K562 (cell line): Measurements from ENCODE around the gene PGR. TPM values are rescaled to one million over a fixed set of nuclear protein-coding genes. Genes with fewer than 3 reads are reported as not detected.

Experiments
- ATAC-seq: fragments of 200-7000 bp; cut with Tn5 transposase; 3 replicates; pipeline ENCODE4 v1.9.1; 2020; ENCODE audit warnings: moderate library complexity
- BruUV-seq: library from RNA; stranded (reverse); fragments of 400-500 nt; replicated peaks from 2 replicates; lab custom pipeline; 2021; lab: Mats Ljungman, UMichigan
- CTCF ChIA-PET: fragments of 300-600 bp; formaldehyde crosslinking; extraction: SDS; loops from one replicate; lab custom pipeline; 2021; ENCODE audit warnings: low intra/inter-chr PET ratio; lab: Yijun Ruan, JAX
- POLR2A ChIA-PET: fragments of 300-600, 350-650 bp; sonication (Branson Sonifier 250); formaldehyde crosslinking; extraction: SDS; loops from one replicate; lab custom pipeline; 2021; ENCODE audit warnings: antibody characterized with exemption, inconsistent platforms; lab: Yijun Ruan, JAX
- DNase-seq, 4 experiments: peaks; one replicate each; pipeline versions ENCODE4 v3.0.0 to v3.0.0-alpha.2; 2011 to 2018; ENCODE audit warnings: low spot score in 3 of 4, mixed read lengths in 3 of 4; ENCODE audit errors: extremely low read depth in 1 of 4
- FAIRE-seq: peaks from 2 replicates; lab custom pipeline; 2011; peaks lifted over from hg19 to GRCh38; lab: Jason Lieb, UNC
- H2AFZ ChIP-seq: 2 replicates; pipeline ENCODE4 v1.6.0; 2011; ENCODE audit warnings: low read depth, low read length, control low read depth, inconsistent platforms
- H3K27ac ChIP-seq: fragments of 200-600 bp; 3 replicates; pipeline ENCODE4 v1.8.0; 2011; ENCODE audit warnings: low read depth, mild to moderate bottlenecking, control low read depth, inconsistent platforms, low read length, moderate library complexity, mixed read lengths; ENCODE audit errors: extremely low read depth
- H3K27me3 ChIP-seq, 2 experiments: fragments of 300-600 bp in 1 of 2; 2 replicates in 1 of 2; 3 replicates in 1 of 2; pipeline versions ENCODE4 v1.6.0 to v1.8.0; 2011; ENCODE audit warnings: inconsistent platforms in 2 of 2, low read length in 2 of 2, mild to moderate bottlenecking in 1 of 2, mixed read lengths in 1 of 2, moderate library complexity in 1 of 2; ENCODE audit not compliant: control insufficient read depth in 2 of 2, insufficient read depth in 2 of 2
- H3K36me3 ChIP-seq: fragments of 300-600 bp; 3 replicates; pipeline ENCODE4 v1.8.0; 2011; ENCODE audit warnings: mild to moderate bottlenecking, low read length, inconsistent platforms; ENCODE audit not compliant: control insufficient read depth, insufficient read depth
- H3K4me1 ChIP-seq, 2 experiments: fragments of 200-600 bp in 1 of 2; replicated peaks in 1 of 2; 2 replicates in 1 of 2; 3 replicates in 1 of 2; pipeline versions ENCODE4 v1.5.1 to v1.8.0; 2011; ENCODE audit warnings: inconsistent platforms in 2 of 2, low read length in 2 of 2, mild to moderate bottlenecking in 1 of 2, mixed read lengths in 1 of 2, moderate library complexity in 1 of 2; ENCODE audit not compliant: control insufficient read depth in 2 of 2, insufficient read depth in 2 of 2
- H3K4me2 ChIP-seq: 2 replicates; pipeline ENCODE4 v1.6.1; 2011; ENCODE audit warnings: low read length, control low read depth, inconsistent platforms, mixed read lengths; ENCODE audit not compliant: insufficient read depth
- H3K4me3 ChIP-seq: fragments of 200-600 bp; sonication (generic), shearing (Covaris generic); 2 replicates; pipeline ENCODE4 v1.5.1; 2016; ENCODE audit warnings: control low read depth, inconsistent platforms
- H3K79me2 ChIP-seq: fragments of 200-600 bp; 3 replicates; pipeline ENCODE4 v1.8.0; 2011; ENCODE audit warnings: low read length, inconsistent platforms; ENCODE audit not compliant: control insufficient read depth, insufficient read depth
- H3K9ac ChIP-seq, 2 experiments: 2 replicates each; pipeline versions ENCODE4 v1.6.0 to v1.6.1; 2011; ENCODE audit warnings: low read depth in 2 of 2, low read length in 2 of 2, control low read depth in 1 of 2, inconsistent platforms in 1 of 2, mild to moderate bottlenecking in 1 of 2, mixed read lengths in 1 of 2; ENCODE audit not compliant: insufficient read depth in 1 of 2
- H3K9me1 ChIP-seq: one replicate; pipeline ENCODE4 v1.6.0; 2011; ENCODE audit warnings: inconsistent platforms, mild to moderate bottlenecking, low read length, moderate library complexity; ENCODE audit not compliant: control insufficient read depth, insufficient read depth
- H3K9me3 ChIP-seq: replicated peaks from 2 replicates; pipeline ENCODE4 v1.5.1; 2011; ENCODE audit warnings: low read depth, low read length, inconsistent platforms; ENCODE audit not compliant: control insufficient read depth, insufficient read depth
- H4K20me1 ChIP-seq: replicated peaks from 2 replicates; pipeline ENCODE4 v1.6.1; 2011; ENCODE audit warnings: low read length, inconsistent platforms, mixed read lengths; ENCODE audit not compliant: control insufficient read depth, insufficient read depth
- ELF1 ChIP-seq: fragments of 200-800 bp; sonication (Bioruptor generic); IDR thresholded peaks from 2 replicates; pipeline ENCODE4 v1.6.1; 2016; ENCODE audit warnings: missing genetic modification characterization, missing compliant biosample characterization
- MAFF ChIP-seq: IDR thresholded peaks from 2 replicates; pipeline ENCODE4 v1.6.1; 2012; ENCODE audit warnings: low read length, improper control_type of control experiment
- MYBL2 ChIP-seq, 2 experiments: fragments of 450-650 bp in 1 of 2; sonication (generic) in 1 of 2; formaldehyde crosslinking in 1 of 2; IDR thresholded peaks; 2 replicates each; pipeline versions ENCODE4 v1.6.1 to v1.8.1; 2017 to 2022; ENCODE audit warnings: borderline replicate concordance in 1 of 2, inconsistent platforms in 1 of 2, low read depth in 1 of 2, mild to moderate bottlenecking in 1 of 2, missing genetic modification reagents in 1 of 2, moderate library complexity in 1 of 2
- ZNF584 ChIP-seq: fragments of 200-800 bp; sonication (Bioruptor generic); IDR thresholded peaks from 2 replicates; pipeline ENCODE4 v1.6.1; 2016; ENCODE audit warnings: low read depth, mild to moderate bottlenecking, missing genetic modification characterization, missing compliant biosample characterization
- in situ Hi-C: fragments of 300-500 bp; cut with MboI; formaldehyde crosslinking; loops from 4 replicates; pipeline ENCODE4 v1.15.0; 2018; ENCODE audit warnings: inconsistent platforms, mixed read lengths
- intact Hi-C: fragments of 100-400 bp; cut with micrococcal nuclease; formaldehyde crosslinking; loops from 2 replicates; pipeline ENCODE4 v1.14.2; 2022
- polyA plus RNA-seq, 8 experiments: library from polyadenylated mRNA; depleted of rRNA in 4 of 8; stranded (reverse) in 5 of 8; unstranded in 3 of 8; fragments of >200 nt; fragmentation: Nextera tagmentation in 2 of 8; fragmentation: Illumina TruSeq in 1 of 8; extraction: Ambion mirVana in 2 of 8; extraction: Trizol in 1 of 8; gene quantifications; 2 replicates each; pipeline versions ENCODE4 v1.2.1 to v1.2.3, GENCODE V29; 2011 to 2014; ENCODE audit warnings: inconsistent platforms in 1 of 8, missing spikeins in 1 of 8
- total RNA-seq, 7 experiments: library from RNA; depleted of rRNA in 6 of 7; stranded (reverse); fragments of >200 nt in 6 of 7; fragmentation: Illumina TruSeq in 2 of 7; extraction: Trizol in 2 of 7; gene quantifications; 2 replicates each; pipeline versions ENCODE4 v1.2.1 to v1.2.3, GENCODE V29; 2011 to 2021; ENCODE audit warnings: low replicate concordance in 1 of 7
- TF ChIP-seq, protein P1 (sequence below): fragments of 250-450 bp; sonication (Bioruptor Pico); IDR thresholded peaks from 2 replicates; pipeline ENCODE4 v1.5.0; 2021
- TF ChIP-seq, protein P2 (sequence below): fragments of 450-650 bp; formaldehyde crosslinking; IDR thresholded peaks from 2 replicates; pipeline ENCODE4 v1.4.0; 2022; ENCODE audit warnings: mild to moderate bottlenecking, moderate library complexity
- TF ChIP-seq, protein P3 (sequence below): sonication (generic); formaldehyde crosslinking; IDR thresholded peaks from 2 replicates; pipeline ENCODE4 v1.8.0; 2022; ENCODE audit warnings: missing genetic modification reagents, mild to moderate bottlenecking, borderline replicate concordance
- TF ChIP-seq, protein P4 (sequence below): fragments of 450-650 bp; formaldehyde crosslinking; IDR thresholded peaks from 2 replicates; pipeline ENCODE4 v1.4.0; 2020; ENCODE audit warnings: mild to moderate bottlenecking, moderate library complexity

The PGR gene
- total and polyA plus RNA-seq, 9 of the 15 experiments (the other 6 are each of a cell fraction or from before 2014, with no cell fraction given) = 0.43 to 2.4 (median 1.3) TPM

DNA sequence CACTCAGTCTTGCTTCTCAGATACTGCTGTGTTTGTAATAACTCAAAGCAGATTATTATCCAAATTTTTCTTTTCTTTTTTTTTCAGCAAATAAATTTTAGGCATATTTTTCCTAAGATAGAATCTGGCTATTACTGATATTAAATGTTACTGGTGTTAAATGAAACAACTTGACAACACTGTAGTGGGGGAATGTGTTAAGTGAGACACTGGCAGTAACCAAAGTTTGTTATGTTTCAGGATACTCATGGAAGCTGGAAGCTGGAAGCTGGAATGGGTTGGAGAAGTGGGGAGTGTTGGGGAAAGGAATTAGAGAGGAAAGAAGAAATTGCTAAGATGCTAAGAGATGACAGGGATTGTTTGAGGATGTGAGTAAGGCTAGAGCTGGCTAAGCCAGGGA lies 24.9 kb downstream of the PGR start:
- ChIA-PET CTCF (no interaction called here), POLR2A (no interaction called here)
- Histone ChIP-seq H3K4me2 (no peak overlapping the region), H3K9me3 (no peaks in the 10 kb centered on the region), H3K27me3 (no peaks in the 10 kb centered on the region), H3K79me2 (no peaks in the 10 kb centered on the region), H4K20me1 (no peaks in the 10 kb centered on the region), H2AFZ (no peak overlapping the region), H3K4me3 (no peak overlapping the region), H3K9me1 (no peaks in the 10 kb centered on the region), H3K36me3 (no peaks in the 10 kb centered on the region), H3K27ac (no peak overlapping the region), H3K4me1 (no peaks in the 10 kb centered on the region), H3K9ac (no peak overlapping the region)
- BruUV-seq = no TSS peak
- DNase-seq (no peak), ATAC-seq (no peak), FAIRE-seq (no peak)
- TF ChIP-seq, protein P1, sequence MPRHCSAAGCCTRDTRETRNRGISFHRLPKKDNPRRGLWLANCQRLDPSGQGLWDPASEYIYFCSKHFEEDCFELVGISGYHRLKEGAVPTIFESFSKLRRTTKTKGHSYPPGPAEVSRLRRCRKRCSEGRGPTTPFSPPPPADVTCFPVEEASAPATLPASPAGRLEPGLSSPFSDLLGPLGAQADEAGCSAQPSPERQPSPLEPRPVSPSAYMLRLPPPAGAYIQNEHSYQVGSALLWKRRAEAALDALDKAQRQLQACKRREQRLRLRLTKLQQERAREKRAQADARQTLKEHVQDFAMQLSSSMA (CRISPR knock-in tag) = no peak
- TF ChIP-seq ELF1 (tag) = no peak
- TF ChIP-seq MYBL2 (IDR thresholded peaks at IDR 0.05; ENCODE audit: low read depth) = no peak
- TF ChIP-seq MYBL2 (CRISPR knock-in tag; IDR thresholded peaks at IDR 0.05; ENCODE audit: borderline replicate concordance) = no peak
- TF ChIP-seq ZNF584 (CRISPR knock-in tag) = no peak
- TF ChIP-seq, protein P2, sequence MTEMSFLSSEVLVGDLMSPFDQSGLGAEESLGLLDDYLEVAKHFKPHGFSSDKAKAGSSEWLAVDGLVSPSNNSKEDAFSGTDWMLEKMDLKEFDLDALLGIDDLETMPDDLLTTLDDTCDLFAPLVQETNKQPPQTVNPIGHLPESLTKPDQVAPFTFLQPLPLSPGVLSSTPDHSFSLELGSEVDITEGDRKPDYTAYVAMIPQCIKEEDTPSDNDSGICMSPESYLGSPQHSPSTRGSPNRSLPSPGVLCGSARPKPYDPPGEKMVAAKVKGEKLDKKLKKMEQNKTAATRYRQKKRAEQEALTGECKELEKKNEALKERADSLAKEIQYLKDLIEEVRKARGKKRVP (CRISPR knock-in tag) = no peak
- TF ChIP-seq, protein P3, sequence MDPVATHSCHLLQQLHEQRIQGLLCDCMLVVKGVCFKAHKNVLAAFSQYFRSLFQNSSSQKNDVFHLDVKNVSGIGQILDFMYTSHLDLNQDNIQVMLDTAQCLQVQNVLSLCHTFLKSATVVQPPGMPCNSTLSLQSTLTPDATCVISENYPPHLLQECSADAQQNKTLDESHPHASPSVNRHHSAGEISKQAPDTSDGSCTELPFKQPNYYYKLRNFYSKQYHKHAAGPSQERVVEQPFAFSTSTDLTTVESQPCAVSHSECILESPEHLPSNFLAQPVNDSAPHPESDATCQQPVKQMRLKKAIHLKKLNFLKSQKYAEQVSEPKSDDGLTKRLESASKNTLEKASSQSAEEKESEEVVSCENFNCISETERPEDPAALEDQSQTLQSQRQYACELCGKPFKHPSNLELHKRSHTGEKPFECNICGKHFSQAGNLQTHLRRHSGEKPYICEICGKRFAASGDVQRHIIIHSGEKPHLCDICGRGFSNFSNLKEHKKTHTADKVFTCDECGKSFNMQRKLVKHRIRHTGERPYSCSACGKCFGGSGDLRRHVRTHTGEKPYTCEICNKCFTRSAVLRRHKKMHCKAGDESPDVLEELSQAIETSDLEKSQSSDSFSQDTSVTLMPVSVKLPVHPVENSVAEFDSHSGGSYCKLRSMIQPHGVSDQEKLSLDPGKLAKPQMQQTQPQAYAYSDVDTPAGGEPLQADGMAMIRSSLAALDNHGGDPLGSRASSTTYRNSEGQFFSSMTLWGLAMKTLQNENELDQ (CRISPR knock-in tag) = no peak
- TF ChIP-seq, protein P4, sequence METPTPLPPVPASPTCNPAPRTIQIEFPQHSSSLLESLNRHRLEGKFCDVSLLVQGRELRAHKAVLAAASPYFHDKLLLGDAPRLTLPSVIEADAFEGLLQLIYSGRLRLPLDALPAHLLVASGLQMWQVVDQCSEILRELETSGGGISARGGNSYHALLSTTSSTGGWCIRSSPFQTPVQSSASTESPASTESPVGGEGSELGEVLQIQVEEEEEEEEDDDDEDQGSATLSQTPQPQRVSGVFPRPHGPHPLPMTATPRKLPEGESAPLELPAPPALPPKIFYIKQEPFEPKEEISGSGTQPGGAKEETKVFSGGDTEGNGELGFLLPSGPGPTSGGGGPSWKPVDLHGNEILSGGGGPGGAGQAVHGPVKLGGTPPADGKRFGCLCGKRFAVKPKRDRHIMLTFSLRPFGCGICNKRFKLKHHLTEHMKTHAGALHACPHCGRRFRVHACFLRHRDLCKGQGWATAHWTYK (CRISPR knock-in tag) = no peak
- TF ChIP-seq MAFF = no peak
- in situ Hi-C loops (no loop called here), intact Hi-C loops (no loop called here)
